Measurements from ENCODE around the gene RAMP1.

Gene RAMP1

GRCh38 chr2:237917696-237918374 is 58.4 kb downstream of the RAMP1 start:
- no peak for DNase-seq (ENCODE audit: low read depth)

GRCh38 chr2:237919593-237919992 is 60.2 kb downstream of the RAMP1 start:
- no peak for DNase-seq (ENCODE audit: low read depth)

- DNase-seq (ENCODE audit: low read depth) = no peak
Observed at GRCh38 chr2:237920673-237921072, 61.2 kb downstream of the RAMP1 start.

- DNase-seq (ENCODE audit: low read depth) = no peak
Observed at GRCh38 chr2:237921967-237922492, 62.6 kb downstream of the RAMP1 start.

- peak; percentile 26 for DNase-seq (ENCODE audit: low read depth)
Observed at GRCh38 chr2:237922641-237923361, 63.4 kb downstream of the RAMP1 start.

- peak; percentile 67 for DNase-seq (ENCODE audit: low read depth)
Observed at GRCh38 chr2:237923481-237924163, 64.2 kb downstream of the RAMP1 start.

- no peak for DNase-seq (ENCODE audit: low read depth)
Observed at GRCh38 chr2:237924164-237924534, 64.7 kb downstream of the RAMP1 start.

GRCh38 chr2:237927135-237927534 is 67.7 kb downstream of the RAMP1 start:
- DNase-seq (ENCODE audit: low read depth) = no peak

- DNase-seq (ENCODE audit: low read depth) = no peak
Observed at GRCh38 chr2:237927986-237928385, 68.6 kb downstream of the RAMP1 start.

- no peak for DNase-seq (ENCODE audit: low read depth)
Observed at GRCh38 chr2:237929979-237930378, 70.6 kb downstream of the RAMP1 start.

GRCh38 chr2:237931205-237931721 is 71.8 kb downstream of the RAMP1 start:
- no peak for DNase-seq (ENCODE audit: low read depth)

- no peak for DNase-seq (ENCODE audit: low read depth)
Observed at GRCh38 chr2:237932731-237933131, 73.3 kb downstream of the RAMP1 start.

- DNase-seq (ENCODE audit: low read depth) = no peak
Observed at GRCh38 chr2:237934186-237934585, 74.8 kb downstream of the RAMP1 start.

- DNase-seq (ENCODE audit: low read depth) = no peak
Observed at GRCh38 chr2:237935740-237936452, 76.5 kb downstream of the RAMP1 start.

- DNase-seq (ENCODE audit: low read depth) = no peak
Observed at GRCh38 chr2:237939251-237939650, 79.8 kb downstream of the RAMP1 start.

- no peak for DNase-seq (ENCODE audit: low read depth)
Observed at GRCh38 chr2:237940828-237941227, 81.4 kb downstream of the RAMP1 start.

GRCh38 chr2:237941239-237941638 is 81.8 kb downstream of the RAMP1 start:
- no peak for DNase-seq (ENCODE audit: low read depth)

- no peak for DNase-seq (ENCODE audit: low read depth)
Observed at GRCh38 chr2:237942513-237942899, 83.1 kb downstream of the RAMP1 start.

GRCh38 chr2:237943395-237944094 is 84.1 kb downstream of the RAMP1 start:
- no peak for DNase-seq (ENCODE audit: low read depth)

- DNase-seq (ENCODE audit: low read depth) = no peak
Observed at GRCh38 chr2:237944302-237944701, 84.9 kb downstream of the RAMP1 start.

GRCh38 chr2:237946423-237946822 is 87.0 kb downstream of the RAMP1 start:
- DNase-seq (ENCODE audit: low read depth) = no peak
